ENCODE measurements around the gene SGPP2. TPM values are rescaled to one million over a fixed set of nuclear protein-coding genes. Genes with fewer than 3 reads are reported as not detected.

SGPP2 gene
- total RNA-seq, 1 experiment from 2014 or later = 0.57 TPM

DNA sequence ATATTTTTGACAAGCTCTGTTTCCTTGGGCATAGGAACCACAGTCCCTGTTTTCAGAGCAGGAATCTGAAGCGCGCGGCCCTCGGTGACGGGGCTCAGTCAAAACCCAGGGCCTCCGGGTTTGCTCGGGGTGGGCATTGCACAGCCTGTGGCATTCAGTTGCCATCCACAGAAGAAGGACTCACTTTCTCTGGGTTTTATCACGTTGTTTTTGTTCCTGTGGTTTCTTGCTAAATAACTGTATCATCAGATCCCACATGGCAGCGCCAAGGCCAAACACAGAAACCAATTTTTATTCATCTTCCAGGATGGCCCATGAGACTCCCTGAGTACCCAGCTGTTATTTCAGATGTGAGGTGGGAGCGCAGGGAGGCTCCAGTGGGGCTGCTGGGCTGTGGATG, 35.6 kb downstream of the SGPP2 start:
- Histone ChIP-seq H3K4me1 (replicated peaks; ENCODE audit: insufficient read depth) (no peaks in the 10 kb centered on the region), H3K79me2 (ENCODE audit: low read depth) (no peaks in the 10 kb centered on the region), H3K36me3 (ENCODE audit: low read depth) (no peaks in the 10 kb centered on the region), H3K4me2 (no peak overlapping the region), H3K27ac (no peak overlapping the region), H2AFZ (no peak overlapping the region), H4K20me1 (ENCODE audit: insufficient read depth) (no peaks in the 10 kb centered on the region), H3K9me2 (ENCODE audit: insufficient read depth) (no peaks in the 10 kb centered on the region), H3K9me3 (ENCODE audit: insufficient read depth, low read depth) (no peaks in the 10 kb centered on the region), H3F3A (ENCODE audit: insufficient read depth, low read depth) (no peaks in the 10 kb centered on the region), H3K27me3 (ENCODE audit: insufficient read depth, low read depth) (no peaks in the 10 kb centered on the region), H3K4me3 (no peak overlapping the region)
- intact Hi-C loops (cut with micrococcal nuclease; ENCODE audit: unreplicated experiment) = no loop called here
- no peak for TF ChIP-seq CTCF (conservative IDR thresholded peaks at IDR 0.05)
- no peak for TF ChIP-seq EZH2 (IDR thresholded peaks at IDR 0.05; ENCODE audit: low read depth)
- BruUV-seq (replicated peaks) = no TSS peak
- no peak for DNase-seq
- CTCF ChIA-PET = no interaction called here
- POLR2A ChIA-PET (ENCODE audit: unreplicated experiment) = no interaction called here

DNA sequence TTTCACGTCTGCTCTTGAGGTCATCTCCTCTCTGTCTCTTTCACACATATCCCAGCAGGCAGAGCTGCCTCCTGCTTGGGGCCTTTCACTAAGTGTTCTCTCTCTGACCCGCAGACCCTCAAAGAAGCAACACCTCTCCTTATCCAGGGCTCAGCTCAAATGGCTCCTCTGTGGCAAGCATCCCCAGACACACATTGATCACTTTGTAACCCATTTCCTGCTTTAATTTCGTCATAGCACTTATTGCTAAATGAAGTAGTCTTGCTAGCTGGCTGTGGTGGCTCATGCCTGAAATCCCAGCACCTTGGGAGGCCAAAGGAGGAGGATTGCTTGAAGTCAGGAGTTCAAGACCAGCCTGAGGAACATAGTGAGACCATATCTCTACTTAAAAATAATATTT, 41.4 kb downstream of the SGPP2 start:
- Histone ChIP-seq H3K79me2 (ENCODE audit: low read depth) (no peaks in the 10 kb centered on the region), H3F3A (ENCODE audit: insufficient read depth, low read depth) (no peaks in the 10 kb centered on the region), H4K20me1 (ENCODE audit: insufficient read depth) (no peaks in the 10 kb centered on the region), H3K27ac (no peak overlapping the region), H3K27me3 (ENCODE audit: insufficient read depth, low read depth) (no peaks in the 10 kb centered on the region), H2AFZ (no peak overlapping the region), H3K9me3 (ENCODE audit: insufficient read depth, low read depth) (no peaks in the 10 kb centered on the region), H3K4me1 (replicated peaks; ENCODE audit: insufficient read depth) (0 out of 2 replicates have a peak, but pooled peaks cover 5% of the 10 kb centered on the region), H3K36me3 (ENCODE audit: low read depth) (no peaks in the 10 kb centered on the region), H3K4me2 (no peak overlapping the region), H3K9me2 (ENCODE audit: insufficient read depth) (no peaks in the 10 kb centered on the region), H3K4me3 (no peak overlapping the region)
- POLR2A ChIA-PET (ENCODE audit: unreplicated experiment) = no interaction called here
- DNase-seq = no peak
- no TSS peak for BruUV-seq (replicated peaks)
- intact Hi-C loops (cut with micrococcal nuclease; ENCODE audit: unreplicated experiment) = no loop called here
- CTCF ChIA-PET = no interaction called here
- TF ChIP-seq EZH2 (IDR thresholded peaks at IDR 0.05; ENCODE audit: low read depth) = no peak
- no peak for TF ChIP-seq CTCF (conservative IDR thresholded peaks at IDR 0.05)

DNA sequence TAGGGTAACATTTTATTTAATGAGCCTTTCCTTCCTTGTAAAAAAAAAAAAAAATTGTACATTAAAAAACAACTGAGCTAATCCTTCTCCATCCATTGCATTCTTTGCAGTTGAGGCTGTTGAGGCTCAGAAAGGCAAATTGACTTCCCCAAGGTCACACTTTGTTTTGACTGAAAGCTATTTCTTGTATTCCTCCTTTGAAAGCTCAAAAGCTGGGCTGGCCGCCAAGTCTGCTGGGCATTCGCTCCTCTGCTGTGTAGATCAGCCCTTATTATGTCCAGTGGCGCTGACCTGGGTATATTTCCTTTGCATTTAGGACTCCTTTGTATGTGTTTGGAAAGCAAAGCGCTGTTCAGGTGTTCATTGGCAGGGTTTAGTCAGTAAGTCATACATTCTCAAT, 44.0 kb downstream of the SGPP2 start:
- Histone ChIP-seq H3K4me2 (no peak overlapping the region), H4K20me1 (ENCODE audit: insufficient read depth) (no peaks in the 10 kb centered on the region), H3K79me2 (ENCODE audit: low read depth) (no peaks in the 10 kb centered on the region), H3K27me3 (ENCODE audit: insufficient read depth, low read depth) (no peaks in the 10 kb centered on the region), H3K9me3 (ENCODE audit: insufficient read depth, low read depth) (no peaks in the 10 kb centered on the region), H3K36me3 (ENCODE audit: low read depth) (no peaks in the 10 kb centered on the region), H3K27ac (no peak overlapping the region), H2AFZ (no peak overlapping the region), H3K4me1 (replicated peaks; ENCODE audit: insufficient read depth) (peaks cover 14% of the 10 kb centered on the region; the same call in 1 of the 2 replicates), H3F3A (ENCODE audit: insufficient read depth, low read depth) (no peaks in the 10 kb centered on the region; the same call in 1 of the 2 replicates), H3K9me2 (ENCODE audit: insufficient read depth) (no peaks in the 10 kb centered on the region), H3K4me3 (no peak overlapping the region)
- TF ChIP-seq CTCF (conservative IDR thresholded peaks at IDR 0.05) (no peak), EZH2 (IDR thresholded peaks at IDR 0.05; ENCODE audit: low read depth) (no peak)
- DNase-seq = peak in 1 of 2 experiments; percentile 14
- intact Hi-C loops (cut with micrococcal nuclease; ENCODE audit: unreplicated experiment) = no loop called here
- POLR2A ChIA-PET (ENCODE audit: unreplicated experiment) = interaction anchor here (0.6 kb wide), 1 partner anchor 496 kb away, joined by 5 read pairs; no protein-coding TSS in a partner anchor
- CTCF ChIA-PET = no interaction called here
- BruUV-seq (replicated peaks) = no TSS peak

Data from PC-9 (cell line).